ENCODE measurements around the gene UMODL1.
A peak's percentile ranks its signal among the peaks of the same experiment; 100 is the strongest.

UMODL1 gene

GRCh38 chr21:42071146-42071737, at the start of gene UMODL1:
Gene UMODL1, plus strand, starts transcription at chr21:42071317. Its CDS starts 0 bp downstream, at chr21:42071317.
- peak; percentile 33 for DNase-seq

GRCh38 chr21:42021371-42022090, 49.6 kb upstream of the UMODL1 start:
- peak; percentile 82 for DNase-seq

GRCh38 chr21:42022091-42022430, 49.1 kb upstream of the UMODL1 start:
- DNase-seq = no peak

GRCh38 chr21:42022906-42023305, 48.2 kb upstream of the UMODL1 start:
- DNase-seq = no peak

GRCh38 chr21:42025376-42026081, 45.6 kb upstream of the UMODL1 start:
- DNase-seq = no peak

- DNase-seq = no peak
These were observed 45.1 kb upstream of the UMODL1 start for GRCh38 chr21:42026082-42026435.

GRCh38 chr21:42027085-42027821, 43.9 kb upstream of the UMODL1 start:
- no peak for DNase-seq

- no peak for DNase-seq
These were observed 43.0 kb upstream of the UMODL1 start for GRCh38 chr21:42027822-42028765.

- no peak for DNase-seq
These were observed 42.2 kb upstream of the UMODL1 start for GRCh38 chr21:42028766-42029425.

GRCh38 chr21:42030311-42030710, 40.8 kb upstream of the UMODL1 start:
- DNase-seq = no peak

GRCh38 chr21:42031241-42031640, 39.9 kb upstream of the UMODL1 start:
- DNase-seq = no peak

- peak; percentile 24 for DNase-seq
These were observed 39.3 kb upstream of the UMODL1 start for GRCh38 chr21:42031816-42032215.

- no peak for DNase-seq
These were observed 38.9 kb upstream of the UMODL1 start for GRCh38 chr21:42032266-42032665.

GRCh38 chr21:42032968-42033367, 38.1 kb upstream of the UMODL1 start:
- no peak for DNase-seq

- no peak for DNase-seq
These were observed 34.8 kb upstream of the UMODL1 start for GRCh38 chr21:42036313-42036712.

GRCh38 chr21:42037516-42037915, 33.6 kb upstream of the UMODL1 start:
- DNase-seq = no peak

- DNase-seq = no peak
These were observed 33.2 kb upstream of the UMODL1 start for GRCh38 chr21:42037943-42038342.

- DNase-seq = no peak
These were observed 32.7 kb upstream of the UMODL1 start for GRCh38 chr21:42038393-42038792.

- DNase-seq = no peak
These were observed 32.2 kb upstream of the UMODL1 start for GRCh38 chr21:42038826-42039425.

GRCh38 chr21:42039470-42039901, 31.6 kb upstream of the UMODL1 start:
- DNase-seq = no peak

- no peak for DNase-seq
These were observed 31.2 kb upstream of the UMODL1 start for GRCh38 chr21:42039911-42040351.

Data from NCI-H1092 treated with DMSO at 0.1 percent for 48 hours (cell line).